K562 (cell line): Measurements from ENCODE around the gene PELI2. TPM values are rescaled to one million over a fixed set of nuclear protein-coding genes. Genes with fewer than 3 reads are reported as not detected.

Experiments
- ARHGAP35 ChIP-seq: fragments of 450-650 bp; IDR thresholded peaks from 2 replicates; pipeline ENCODE4 v1.6.1; 2018; ENCODE audit not compliant: partially characterized antibody
- BDP1 ChIP-seq: IDR thresholded peaks from 3 replicates; pipeline ENCODE4 v1.6.1; 2011; ENCODE audit not compliant: insufficient read length, insufficient read depth
- CEBPG ChIP-seq, 3 experiments: fragments of 200-800 bp in 1 of 3; sonication (Bioruptor generic) in 1 of 3; sonication (generic) in 1 of 3; formaldehyde crosslinking in 1 of 3; IDR thresholded peaks in 2 of 3; conservative IDR thresholded peaks in 1 of 3; 2 replicates each; pipeline versions ENCODE4 v1.6.1 to v1.8.0; 2016 to 2022; ENCODE audit warnings: missing compliant biosample characterization in 2 of 3, missing genetic modification characterization in 2 of 3, mild to moderate bottlenecking in 1 of 3, missing genetic modification reagents in 1 of 3
- DPF2 ChIP-seq: fragments of 450-650 bp; IDR thresholded peaks from 2 replicates; pipeline ENCODE4 v1.6.1; 2016
- ETV1 ChIP-seq: fragments of 450-650 bp; conservative IDR thresholded peaks from 2 replicates; pipeline ENCODE4 v1.6.1; 2016; ENCODE audit warnings: missing genetic modification characterization, control low read depth, low read depth, missing compliant biosample characterization
- LARP7 ChIP-seq: fragments of 450-650 bp; IDR thresholded peaks from 2 replicates; pipeline ENCODE4 v1.6.1; 2016
- POLR3G ChIP-seq: IDR thresholded peaks from 2 replicates; pipeline ENCODE4 v1.6.1; 2011; ENCODE audit not compliant: insufficient read length, insufficient replicate concordance; ENCODE audit errors: extremely low read depth
- RFX1 ChIP-seq: fragments of 450-650 bp; IDR thresholded peaks from 2 replicates; pipeline ENCODE4 v1.6.1; 2016; ENCODE audit warnings: mild to moderate bottlenecking, moderate library complexity
- SRF ChIP-seq, 2 experiments: fragments of 250-450, 450-650 bp in 1 of 2; sonication (Bioruptor Pico) in 1 of 2; sonication (generic) in 1 of 2; formaldehyde crosslinking; IDR thresholded peaks; 2 replicates each; pipeline versions ENCODE4 v1.5.0 to v1.5.1; 2020 to 2022; ENCODE audit warnings: mild to moderate bottlenecking in 1 of 2, missing genetic modification reagents in 1 of 2
- TARDBP ChIP-seq: fragments of 450-650 bp; IDR thresholded peaks from 2 replicates; pipeline ENCODE4 v1.6.1; 2016
- TBL1XR1 ChIP-seq, 2 experiments: IDR thresholded peaks; 2 replicates each; pipeline ENCODE4 v1.6.1; 2012; ENCODE audit warnings: improper control_type of control experiment in 2 of 2, low read length in 2 of 2, mild to moderate bottlenecking in 1 of 2
- ZBED1 ChIP-seq: IDR thresholded peaks from 2 replicates; pipeline ENCODE4 v1.6.1; 2014
- polyA plus RNA-seq, 8 experiments: library from polyadenylated mRNA; depleted of rRNA in 4 of 8; stranded (reverse) in 5 of 8; unstranded in 3 of 8; fragments of >200 nt; fragmentation: Nextera tagmentation in 2 of 8; fragmentation: Illumina TruSeq in 1 of 8; extraction: Ambion mirVana in 2 of 8; extraction: Trizol in 1 of 8; gene quantifications; 2 replicates each; pipeline versions ENCODE4 v1.2.1 to v1.2.3, GENCODE V29; 2011 to 2014; ENCODE audit warnings: inconsistent platforms in 1 of 8, missing spikeins in 1 of 8
- total RNA-seq, 7 experiments: library from RNA; depleted of rRNA in 6 of 7; stranded (reverse); fragments of >200 nt in 6 of 7; fragmentation: Illumina TruSeq in 2 of 7; extraction: Trizol in 2 of 7; gene quantifications; 2 replicates each; pipeline versions ENCODE4 v1.2.1 to v1.2.3, GENCODE V29; 2011 to 2021; ENCODE audit warnings: low replicate concordance in 1 of 7
- TF ChIP-seq, protein P1 (sequence below): fragments of 450-650 bp; IDR thresholded peaks from 2 replicates; pipeline ENCODE4 v1.6.1; 2017; ENCODE audit warnings: antibody characterized with exemption, mild to moderate bottlenecking
- TF ChIP-seq, protein P2 (sequence below): IDR thresholded peaks from 2 replicates; pipeline ENCODE4 v1.6.1; 2014; ENCODE audit warnings: antibody characterized with exemption
- TF ChIP-seq, protein P3 (sequence below): fragments of 450-650 bp; IDR thresholded peaks from 2 replicates; pipeline ENCODE4 v1.6.1; 2016; ENCODE audit warnings: missing biosample characterization, missing genetic modification characterization
- TF ChIP-seq, protein P4 (sequence below): fragments of 250-450 bp; sonication (Bioruptor Pico); IDR thresholded peaks from 2 replicates; pipeline ENCODE4 v1.5.0; 2021
- TF ChIP-seq, protein P5 (sequence below): fragments of 450-650 bp; IDR thresholded peaks from 2 replicates; pipeline ENCODE4 v1.6.1; 2018; ENCODE audit warnings: mild to moderate bottlenecking, low read depth; ENCODE audit not compliant: partially characterized antibody
- TF ChIP-seq, protein P6 (sequence below): fragments of 250-450 bp; sonication (Bioruptor Pico); IDR thresholded peaks from 2 replicates; pipeline ENCODE4 v1.4.0; 2020; ENCODE audit warnings: mild to moderate bottlenecking, moderate library complexity

PELI2 gene
- total and polyA plus RNA-seq, 9 of the 15 experiments (the other 6 are each of a cell fraction or from before 2014, with no cell fraction given) = 0.20 to 1.5 (median 0.44) TPM

DNA sequence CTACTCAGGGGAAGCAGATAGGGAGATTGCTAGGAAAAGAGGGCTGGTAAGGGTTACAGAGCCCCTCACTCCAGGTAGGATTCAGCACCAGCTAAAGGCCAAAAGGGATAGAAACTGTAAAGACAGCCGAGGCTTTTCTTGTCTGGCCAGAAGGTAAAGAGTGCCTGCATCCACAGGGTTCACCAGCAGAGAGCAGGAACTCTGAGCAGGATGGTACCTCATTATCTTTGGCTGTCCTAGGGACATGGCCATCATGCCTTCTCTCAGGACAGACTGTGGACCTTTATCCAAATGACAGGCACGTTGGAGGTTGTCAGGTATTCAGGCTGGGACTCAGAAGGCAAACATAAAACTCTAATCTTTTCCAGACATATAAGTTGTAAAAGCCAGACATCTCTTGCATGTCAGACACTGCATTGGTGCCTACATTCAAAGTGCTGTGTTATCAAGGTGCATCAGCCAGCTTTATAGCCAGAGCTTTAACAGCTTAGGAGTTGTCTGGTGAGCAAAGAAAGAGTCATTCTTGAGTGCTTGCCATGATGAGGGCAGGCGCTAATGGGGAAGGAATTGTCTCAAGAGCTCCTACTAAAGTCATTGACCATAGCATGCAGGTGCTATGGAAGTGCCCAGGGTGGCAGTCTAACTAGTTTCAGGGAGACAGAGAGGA lies 89.5 kb downstream of the PELI2 start (continued):
- TF ChIP-seq, protein P1, sequence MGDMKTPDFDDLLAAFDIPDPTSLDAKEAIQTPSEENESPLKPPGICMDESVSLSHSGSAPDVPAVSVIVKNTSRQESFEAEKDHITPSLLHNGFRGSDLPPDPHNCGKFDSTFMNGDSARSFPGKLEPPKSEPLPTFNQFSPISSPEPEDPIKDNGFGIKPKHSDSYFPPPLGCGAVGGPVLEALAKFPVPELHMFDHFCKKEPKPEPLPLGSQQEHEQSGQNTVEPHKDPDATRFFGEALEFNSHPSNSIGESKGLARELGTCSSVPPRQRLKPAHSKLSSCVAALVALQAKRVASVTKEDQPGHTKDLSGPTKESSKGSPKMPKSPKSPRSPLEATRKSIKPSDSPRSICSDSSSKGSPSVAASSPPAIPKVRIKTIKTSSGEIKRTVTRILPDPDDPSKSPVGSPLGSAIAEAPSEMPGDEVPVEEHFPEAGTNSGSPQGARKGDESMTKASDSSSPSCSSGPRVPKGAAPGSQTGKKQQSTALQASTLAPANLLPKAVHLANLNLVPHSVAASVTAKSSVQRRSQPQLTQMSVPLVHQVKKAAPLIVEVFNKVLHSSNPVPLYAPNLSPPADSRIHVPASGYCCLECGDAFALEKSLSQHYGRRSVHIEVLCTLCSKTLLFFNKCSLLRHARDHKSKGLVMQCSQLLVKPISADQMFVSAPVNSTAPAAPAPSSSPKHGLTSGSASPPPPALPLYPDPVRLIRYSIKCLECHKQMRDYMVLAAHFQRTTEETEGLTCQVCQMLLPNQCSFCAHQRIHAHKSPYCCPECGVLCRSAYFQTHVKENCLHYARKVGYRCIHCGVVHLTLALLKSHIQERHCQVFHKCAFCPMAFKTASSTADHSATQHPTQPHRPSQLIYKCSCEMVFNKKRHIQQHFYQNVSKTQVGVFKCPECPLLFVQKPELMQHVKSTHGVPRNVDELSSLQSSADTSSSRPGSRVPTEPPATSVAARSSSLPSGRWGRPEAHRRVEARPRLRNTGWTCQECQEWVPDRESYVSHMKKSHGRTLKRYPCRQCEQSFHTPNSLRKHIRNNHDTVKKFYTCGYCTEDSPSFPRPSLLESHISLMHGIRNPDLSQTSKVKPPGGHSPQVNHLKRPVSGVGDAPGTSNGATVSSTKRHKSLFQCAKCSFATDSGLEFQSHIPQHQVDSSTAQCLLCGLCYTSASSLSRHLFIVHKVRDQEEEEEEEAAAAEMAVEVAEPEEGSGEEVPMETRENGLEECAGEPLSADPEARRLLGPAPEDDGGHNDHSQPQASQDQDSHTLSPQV = no peak
- TF ChIP-seq, protein P2, sequence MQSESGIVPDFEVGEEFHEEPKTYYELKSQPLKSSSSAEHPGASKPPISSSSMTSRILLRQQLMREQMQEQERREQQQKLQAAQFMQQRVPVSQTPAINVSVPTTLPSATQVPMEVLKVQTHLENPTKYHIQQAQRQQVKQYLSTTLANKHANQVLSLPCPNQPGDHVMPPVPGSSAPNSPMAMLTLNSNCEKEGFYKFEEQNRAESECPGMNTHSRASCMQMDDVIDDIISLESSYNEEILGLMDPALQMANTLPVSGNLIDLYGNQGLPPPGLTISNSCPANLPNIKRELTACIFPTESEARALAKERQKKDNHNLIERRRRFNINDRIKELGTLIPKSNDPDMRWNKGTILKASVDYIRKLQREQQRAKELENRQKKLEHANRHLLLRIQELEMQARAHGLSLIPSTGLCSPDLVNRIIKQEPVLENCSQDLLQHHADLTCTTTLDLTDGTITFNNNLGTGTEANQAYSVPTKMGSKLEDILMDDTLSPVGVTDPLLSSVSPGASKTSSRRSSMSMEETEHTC = no peak
- TF ChIP-seq, protein P3, sequence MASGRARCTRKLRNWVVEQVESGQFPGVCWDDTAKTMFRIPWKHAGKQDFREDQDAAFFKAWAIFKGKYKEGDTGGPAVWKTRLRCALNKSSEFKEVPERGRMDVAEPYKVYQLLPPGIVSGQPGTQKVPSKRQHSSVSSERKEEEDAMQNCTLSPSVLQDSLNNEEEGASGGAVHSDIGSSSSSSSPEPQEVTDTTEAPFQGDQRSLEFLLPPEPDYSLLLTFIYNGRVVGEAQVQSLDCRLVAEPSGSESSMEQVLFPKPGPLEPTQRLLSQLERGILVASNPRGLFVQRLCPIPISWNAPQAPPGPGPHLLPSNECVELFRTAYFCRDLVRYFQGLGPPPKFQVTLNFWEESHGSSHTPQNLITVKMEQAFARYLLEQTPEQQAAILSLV (tag) = no peak
- TF ChIP-seq SRF (CRISPR knock-in tag; IDR thresholded peaks at IDR 0.05) = no peak
- TF ChIP-seq TBL1XR1 (IDR thresholded peaks at IDR 0.05; ENCODE audit: low read length in 2 of 2) = 0 out of 4 replicates have a peak, but pooled peaks of 1 of the 2 experiments have one; percentile 13
- TF ChIP-seq CEBPG (CRISPR knock-in tag; IDR thresholded peaks at IDR 0.05) = no peak
- no peak for TF ChIP-seq CEBPG (tag; conservative IDR thresholded peaks at IDR 0.05 in 1 of 2, IDR thresholded peaks at IDR 0.05 in 1 of 2)
- TF ChIP-seq POLR3G = no peak
- no peak for TF ChIP-seq LARP7
- TF ChIP-seq TARDBP = no peak
- TF ChIP-seq RFX1 = no peak
- no peak for TF ChIP-seq ETV1 (tag)
- TF ChIP-seq, protein P4, sequence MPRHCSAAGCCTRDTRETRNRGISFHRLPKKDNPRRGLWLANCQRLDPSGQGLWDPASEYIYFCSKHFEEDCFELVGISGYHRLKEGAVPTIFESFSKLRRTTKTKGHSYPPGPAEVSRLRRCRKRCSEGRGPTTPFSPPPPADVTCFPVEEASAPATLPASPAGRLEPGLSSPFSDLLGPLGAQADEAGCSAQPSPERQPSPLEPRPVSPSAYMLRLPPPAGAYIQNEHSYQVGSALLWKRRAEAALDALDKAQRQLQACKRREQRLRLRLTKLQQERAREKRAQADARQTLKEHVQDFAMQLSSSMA = no peak
- no peak for TF ChIP-seq BDP1
- peak; percentile 12; the same call in 1 of the 2 replicates for TF ChIP-seq DPF2
- TF ChIP-seq, protein P5, sequence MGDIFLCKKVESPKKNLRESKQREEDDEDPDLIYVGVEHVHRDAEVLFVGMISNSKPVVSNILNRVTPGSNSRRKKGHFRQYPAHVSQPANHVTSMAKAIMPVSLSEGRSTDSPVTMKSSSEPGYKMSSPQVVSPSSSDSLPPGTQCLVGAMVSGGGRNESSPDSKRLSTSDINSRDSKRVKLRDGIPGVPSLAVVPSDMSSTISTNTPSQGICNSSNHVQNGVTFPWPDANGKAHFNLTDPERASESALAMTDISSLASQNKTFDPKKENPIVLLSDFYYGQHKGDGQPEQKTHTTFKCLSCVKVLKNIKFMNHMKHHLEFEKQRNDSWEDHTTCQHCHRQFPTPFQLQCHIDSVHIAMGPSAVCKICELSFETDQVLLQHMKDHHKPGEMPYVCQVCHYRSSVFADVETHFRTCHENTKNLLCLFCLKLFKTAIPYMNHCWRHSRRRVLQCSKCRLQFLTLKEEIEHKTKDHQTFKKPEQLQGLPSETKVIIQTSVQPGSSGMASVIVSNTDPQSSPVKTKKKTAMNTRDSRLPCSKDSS = no peak
- TF ChIP-seq ZBED1 = no peak
- no peak for TF ChIP-seq ARHGAP35
- TF ChIP-seq, protein P6, sequence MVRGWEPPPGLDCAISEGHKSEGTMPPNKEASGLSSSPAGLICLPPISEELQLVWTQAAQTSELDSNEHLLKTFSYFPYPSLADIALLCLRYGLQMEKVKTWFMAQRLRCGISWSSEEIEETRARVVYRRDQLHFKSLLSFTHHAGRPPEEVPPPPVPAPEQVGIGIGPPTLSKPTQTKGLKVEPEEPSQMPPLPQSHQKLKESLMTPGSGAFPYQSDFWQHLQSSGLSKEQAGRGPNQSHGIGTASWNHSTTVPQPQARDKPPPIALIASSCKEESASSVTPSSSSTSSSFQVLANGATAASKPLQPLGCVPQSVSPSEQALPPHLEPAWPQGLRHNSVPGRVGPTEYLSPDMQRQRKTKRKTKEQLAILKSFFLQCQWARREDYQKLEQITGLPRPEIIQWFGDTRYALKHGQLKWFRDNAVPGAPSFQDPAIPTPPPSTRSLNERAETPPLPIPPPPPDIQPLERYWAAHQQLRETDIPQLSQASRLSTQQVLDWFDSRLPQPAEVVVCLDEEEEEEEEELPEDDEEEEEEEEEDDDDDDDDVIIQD (CRISPR knock-in tag) = no peak
